HEK293 (cell line): ENCODE measurements around the gene PTPRG.

Source experiments
- KLF16 ChIP-seq: fragments of 450-650 bp; formaldehyde crosslinking; IDR thresholded peaks from 2 replicates; pipeline ENCODE4 v1.5.1; 2017; ENCODE audit warnings: missing biosample characterization, missing genetic modification characterization
- MEIS1 ChIP-seq: sonication (generic); formaldehyde crosslinking; IDR thresholded peaks from 2 replicates; pipeline ENCODE4 v1.8.1; 2022; ENCODE audit warnings: missing genetic modification reagents, mild to moderate bottlenecking, borderline replicate concordance
- MZF1 ChIP-seq: fragments of 450-650 bp; formaldehyde crosslinking; IDR thresholded peaks from 2 replicates; pipeline ENCODE4 v1.5.1; 2017; ENCODE audit warnings: missing biosample characterization, missing genetic modification characterization, borderline replicate concordance
- ZNF138 ChIP-seq: fragments of 450-650 bp; formaldehyde crosslinking; IDR thresholded peaks from 2 replicates; pipeline ENCODE4 v1.5.1; 2016; ENCODE audit warnings: missing biosample characterization, missing genetic modification characterization, borderline replicate concordance
- ZNF510 ChIP-seq: fragments of 450-650 bp; formaldehyde crosslinking; IDR thresholded peaks from 2 replicates; pipeline ENCODE4 v1.5.1; 2018; ENCODE audit warnings: mild to moderate bottlenecking, missing genetic modification characterization, missing biosample characterization; ENCODE audit not compliant: insufficient replicate concordance
- ZNF529 ChIP-seq: fragments of 450-650 bp; formaldehyde crosslinking; IDR thresholded peaks from 2 replicates; pipeline ENCODE4 v1.5.1; 2017; ENCODE audit warnings: missing genetic modification characterization, missing biosample characterization; ENCODE audit not compliant: insufficient replicate concordance
- TF ChIP-seq, protein P1 (sequence below): fragments of 450-650 bp; formaldehyde crosslinking; IDR thresholded peaks from 2 replicates; pipeline ENCODE4 v1.5.1; 2016; ENCODE audit warnings: missing biosample characterization, missing genetic modification characterization
- TF ChIP-seq, protein P2 (sequence below): fragments of 450-650 bp; formaldehyde crosslinking; IDR thresholded peaks from 2 replicates; pipeline ENCODE4 v1.5.1; 2016; ENCODE audit warnings: missing biosample characterization, missing genetic modification characterization
- TF ChIP-seq, protein P3 (sequence below): fragments of 450-650 bp; formaldehyde crosslinking; conservative IDR thresholded peaks from 2 replicates; pipeline ENCODE4 v1.5.1; 2016; ENCODE audit warnings: low read depth, missing biosample characterization, missing genetic modification characterization
- TF ChIP-seq, protein P4 (sequence below): fragments of 450-650 bp; formaldehyde crosslinking; IDR thresholded peaks from 2 replicates; pipeline ENCODE4 v1.5.1; 2016; ENCODE audit warnings: missing biosample characterization, missing genetic modification characterization

DNA sequence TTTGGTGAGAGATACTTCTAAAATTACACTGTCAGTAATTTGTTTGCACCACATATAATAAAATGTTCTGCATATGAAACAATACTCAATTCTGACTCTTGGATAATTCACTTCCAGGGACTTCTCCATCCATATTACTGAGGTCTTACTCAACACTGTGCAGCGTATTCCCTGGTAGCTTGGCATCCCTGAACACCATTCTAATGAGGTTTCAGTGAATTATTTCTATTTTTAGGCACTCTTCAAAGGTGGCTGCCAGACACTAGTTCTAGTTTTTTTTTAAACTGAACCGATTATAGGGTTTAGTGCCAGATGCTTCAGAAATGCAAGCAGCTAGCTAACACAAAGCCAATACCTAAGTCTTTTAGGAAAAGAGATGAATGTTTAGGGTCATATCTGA is 528.7 kb downstream of the PTPRG start:
- no peak for TF ChIP-seq MZF1 (tag by site-specific recombination)
- no peak for TF ChIP-seq ZNF138 (tag by site-specific recombination)
- TF ChIP-seq, protein P1, sequence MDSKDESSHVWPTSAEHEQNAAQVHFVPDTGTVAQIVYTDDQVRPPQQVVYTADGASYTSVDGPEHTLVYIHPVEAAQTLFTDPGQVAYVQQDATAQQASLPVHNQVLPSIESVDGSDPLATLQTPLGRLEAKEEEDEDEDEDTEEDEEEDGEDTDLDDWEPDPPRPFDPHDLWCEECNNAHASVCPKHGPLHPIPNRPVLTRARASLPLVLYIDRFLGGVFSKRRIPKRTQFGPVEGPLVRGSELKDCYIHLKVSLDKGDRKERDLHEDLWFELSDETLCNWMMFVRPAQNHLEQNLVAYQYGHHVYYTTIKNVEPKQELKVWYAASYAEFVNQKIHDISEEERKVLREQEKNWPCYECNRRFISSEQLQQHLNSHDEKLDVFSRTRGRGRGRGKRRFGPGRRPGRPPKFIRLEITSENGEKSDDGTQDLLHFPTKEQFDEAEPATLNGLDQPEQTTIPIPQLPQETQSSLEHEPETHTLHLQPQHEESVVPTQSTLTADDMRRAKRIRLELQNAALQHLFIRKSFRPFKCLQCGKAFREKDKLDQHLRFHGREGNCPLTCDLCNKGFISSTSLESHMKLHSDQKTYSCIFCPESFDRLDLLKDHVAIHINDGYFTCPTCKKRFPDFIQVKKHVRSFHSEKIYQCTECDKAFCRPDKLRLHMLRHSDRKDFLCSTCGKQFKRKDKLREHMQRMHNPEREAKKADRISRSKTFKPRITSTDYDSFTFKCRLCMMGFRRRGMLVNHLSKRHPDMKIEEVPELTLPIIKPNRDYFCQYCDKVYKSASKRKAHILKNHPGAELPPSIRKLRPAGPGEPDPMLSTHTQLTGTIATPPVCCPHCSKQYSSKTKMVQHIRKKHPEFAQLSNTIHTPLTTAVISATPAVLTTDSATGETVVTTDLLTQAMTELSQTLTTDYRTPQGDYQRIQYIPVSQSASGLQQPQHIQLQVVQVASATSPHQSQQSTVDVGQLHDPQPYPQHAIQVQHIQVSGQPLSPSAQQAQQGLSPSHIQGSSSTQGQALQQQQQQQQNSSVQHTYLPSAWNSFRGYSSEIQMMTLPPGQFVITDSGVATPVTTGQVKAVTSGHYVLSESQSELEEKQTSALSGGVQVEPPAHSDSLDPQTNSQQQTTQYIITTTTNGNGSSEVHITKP: no peak
- TF ChIP-seq, protein P2, sequence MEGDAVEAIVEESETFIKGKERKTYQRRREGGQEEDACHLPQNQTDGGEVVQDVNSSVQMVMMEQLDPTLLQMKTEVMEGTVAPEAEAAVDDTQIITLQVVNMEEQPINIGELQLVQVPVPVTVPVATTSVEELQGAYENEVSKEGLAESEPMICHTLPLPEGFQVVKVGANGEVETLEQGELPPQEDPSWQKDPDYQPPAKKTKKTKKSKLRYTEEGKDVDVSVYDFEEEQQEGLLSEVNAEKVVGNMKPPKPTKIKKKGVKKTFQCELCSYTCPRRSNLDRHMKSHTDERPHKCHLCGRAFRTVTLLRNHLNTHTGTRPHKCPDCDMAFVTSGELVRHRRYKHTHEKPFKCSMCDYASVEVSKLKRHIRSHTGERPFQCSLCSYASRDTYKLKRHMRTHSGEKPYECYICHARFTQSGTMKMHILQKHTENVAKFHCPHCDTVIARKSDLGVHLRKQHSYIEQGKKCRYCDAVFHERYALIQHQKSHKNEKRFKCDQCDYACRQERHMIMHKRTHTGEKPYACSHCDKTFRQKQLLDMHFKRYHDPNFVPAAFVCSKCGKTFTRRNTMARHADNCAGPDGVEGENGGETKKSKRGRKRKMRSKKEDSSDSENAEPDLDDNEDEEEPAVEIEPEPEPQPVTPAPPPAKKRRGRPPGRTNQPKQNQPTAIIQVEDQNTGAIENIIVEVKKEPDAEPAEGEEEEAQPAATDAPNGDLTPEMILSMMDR (tag by site-specific recombination): no peak
- TF ChIP-seq, protein P3, sequence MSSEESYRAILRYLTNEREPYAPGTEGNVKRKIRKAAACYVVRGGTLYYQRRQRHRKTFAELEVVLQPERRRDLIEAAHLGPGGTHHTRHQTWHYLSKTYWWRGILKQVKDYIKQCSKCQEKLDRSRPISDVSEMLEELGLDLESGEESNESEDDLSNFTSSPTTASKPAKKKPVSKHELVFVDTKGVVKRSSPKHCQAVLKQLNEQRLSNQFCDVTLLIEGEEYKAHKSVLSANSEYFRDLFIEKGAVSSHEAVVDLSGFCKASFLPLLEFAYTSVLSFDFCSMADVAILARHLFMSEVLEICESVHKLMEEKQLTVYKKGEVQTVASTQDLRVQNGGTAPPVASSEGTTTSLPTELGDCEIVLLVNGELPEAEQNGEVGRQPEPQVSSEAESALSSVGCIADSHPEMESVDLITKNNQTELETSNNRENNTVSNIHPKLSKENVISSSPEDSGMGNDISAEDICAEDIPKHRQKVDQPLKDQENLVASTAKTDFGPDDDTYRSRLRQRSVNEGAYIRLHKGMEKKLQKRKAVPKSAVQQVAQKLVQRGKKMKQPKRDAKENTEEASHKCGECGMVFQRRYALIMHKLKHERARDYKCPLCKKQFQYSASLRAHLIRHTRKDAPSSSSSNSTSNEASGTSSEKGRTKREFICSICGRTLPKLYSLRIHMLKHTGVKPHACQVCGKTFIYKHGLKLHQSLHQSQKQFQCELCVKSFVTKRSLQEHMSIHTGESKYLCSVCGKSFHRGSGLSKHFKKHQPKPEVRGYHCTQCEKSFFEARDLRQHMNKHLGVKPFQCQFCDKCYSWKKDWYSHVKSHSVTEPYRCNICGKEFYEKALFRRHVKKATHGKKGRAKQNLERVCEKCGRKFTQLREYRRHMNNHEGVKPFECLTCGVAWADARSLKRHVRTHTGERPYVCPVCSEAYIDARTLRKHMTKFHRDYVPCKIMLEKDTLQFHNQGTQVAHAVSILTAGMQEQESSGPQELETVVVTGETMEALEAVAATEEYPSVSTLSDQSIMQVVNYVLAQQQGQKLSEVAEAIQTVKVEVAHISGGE (tag by site-specific recombination): no peak
- TF ChIP-seq KLF16 (tag by site-specific recombination): no peak
- no peak for TF ChIP-seq ZNF529 (tag by site-specific recombination)
- TF ChIP-seq, protein P4, sequence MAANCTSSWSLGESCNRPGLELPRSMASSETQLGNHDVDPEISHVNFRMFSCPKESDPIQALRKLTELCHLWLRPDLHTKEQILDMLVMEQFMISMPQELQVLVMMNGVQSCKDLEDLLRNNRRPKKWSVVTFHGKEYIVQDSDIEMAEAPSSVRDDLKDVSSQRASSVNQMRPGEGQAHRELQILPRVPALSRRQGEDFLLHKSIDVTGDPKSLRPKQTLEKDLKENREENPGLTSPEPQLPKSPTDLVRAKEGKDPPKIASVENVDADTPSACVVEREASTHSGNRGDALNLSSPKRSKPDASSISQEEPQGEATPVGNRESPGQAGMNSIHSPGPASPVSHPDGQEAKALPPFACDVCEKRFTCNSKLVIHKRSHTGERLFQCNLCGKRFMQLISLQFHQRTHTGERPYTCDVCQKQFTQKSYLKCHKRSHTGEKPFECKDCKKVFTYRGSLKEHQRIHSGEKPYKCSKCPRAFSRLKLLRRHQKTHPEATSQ (tag by site-specific recombination): no peak
- no peak for TF ChIP-seq ZNF510 (tag by site-specific recombination)
- TF ChIP-seq MEIS1: no peak
